H1 (cell line): ENCODE data around the gene NFIC. TPM values are rescaled to one million over a fixed set of nuclear protein-coding genes. Genes with fewer than 3 reads are reported as not detected.

Source experiments
- CTCF ChIA-PET: fragments of 300-600 bp; sonication (Branson Sonifier 250); formaldehyde crosslinking; loops from one replicate; lab custom pipeline; 2021; ENCODE audit not compliant: partially characterized antibody; lab: Charles Lee
- POLR2A ChIA-PET: fragments of 300-600 bp; sonication (Branson Sonifier 250); formaldehyde crosslinking; loops from one replicate; lab custom pipeline; 2021; ENCODE audit warnings: inconsistent platforms; ENCODE audit not compliant: partially characterized antibody; lab: Charles Lee
- DNase-seq, 2 experiments: peaks; one replicate each; pipeline versions ENCODE4 v3.0.0 to v3.0.0-alpha.2; 2010 to 2022; ENCODE audit warnings: low spot score in 2 of 2, low read depth in 1 of 2, mixed read lengths in 1 of 2
- FAIRE-seq: peaks from 2 replicates; lab custom pipeline; 2011; peaks lifted over from hg19 to GRCh38; lab: Jason Lieb, UNC
- H2AFZ ChIP-seq: 2 replicates; pipeline ENCODE4 v1.8.1; 2012; ENCODE audit warnings: low read length, inconsistent platforms
- H2AK5ac ChIP-seq: 2 replicates; pipeline ENCODE4 v1.6.1; 2013; ENCODE audit warnings: low read depth, low read length
- H2BK120ac ChIP-seq: replicated peaks from 2 replicates; pipeline ENCODE3; 2013; ENCODE audit warnings: low read depth, low read length, inconsistent platforms
- H2BK12ac ChIP-seq: 2 replicates; pipeline ENCODE4 v1.6.1; 2013; ENCODE audit warnings: low read depth, low read length
- H2BK15ac ChIP-seq: 2 replicates; pipeline ENCODE4 v1.6.1; 2013; ENCODE audit warnings: low read length
- H2BK20ac ChIP-seq: 2 replicates; pipeline ENCODE4 v1.6.1; 2013; ENCODE audit warnings: low read length
- H2BK5ac ChIP-seq: 2 replicates; pipeline ENCODE4 v1.6.1; 2013; ENCODE audit warnings: low read depth, low read length
- H3K14ac ChIP-seq: 2 replicates; pipeline ENCODE4 v1.6.1; 2013; ENCODE audit warnings: inconsistent platforms; ENCODE audit not compliant: insufficient read length
- H3K18ac ChIP-seq: 2 replicates; pipeline ENCODE4 v1.6.1; 2013; ENCODE audit warnings: low read length; ENCODE audit errors: extremely low read depth
- H3K23ac ChIP-seq: 2 replicates; pipeline ENCODE4 v1.6.1; 2013; ENCODE audit warnings: inconsistent platforms; ENCODE audit not compliant: insufficient read length
- H3K23me2 ChIP-seq: 2 replicates; pipeline ENCODE4 v1.6.1; 2013; ENCODE audit warnings: low read depth, low read length
- H3K27ac ChIP-seq: 2 replicates; pipeline ENCODE4 v1.6.1; 2011; ENCODE audit warnings: low read depth, low read length, inconsistent platforms
- H3K27me3 ChIP-seq, 4 experiments: replicated peaks in 1 of 4; 1 replicate in 1 of 4; 2 replicates in 3 of 4; pipeline versions ENCODE4 v1.6.1 to v1.8.1; 2011 to 2013; ENCODE audit warnings: low read length in 3 of 4, mild to moderate bottlenecking in 3 of 4, inconsistent platforms in 2 of 4, mixed read lengths in 2 of 4, moderate library complexity in 1 of 4; ENCODE audit not compliant: control insufficient read depth in 3 of 4, insufficient read depth in 3 of 4; ENCODE audit errors: extremely low read depth in 1 of 4
- H3K36me3 ChIP-seq, 4 experiments: 2 replicates each; pipeline versions ENCODE4 v1.6.1 to v1.8.1; 2011 to 2013; ENCODE audit warnings: mild to moderate bottlenecking in 4 of 4, low read length in 3 of 4, moderate library complexity in 2 of 4, control low read depth in 1 of 4, inconsistent platforms in 1 of 4; ENCODE audit not compliant: insufficient read depth in 4 of 4, control insufficient read depth in 2 of 4
- H3K4ac ChIP-seq: replicated peaks from 2 replicates; pipeline ENCODE3; 2013; ENCODE audit warnings: low read length, low read depth, mixed read lengths, inconsistent platforms; ENCODE audit not compliant: insufficient read length
- H3K4me1 ChIP-seq, 4 experiments: replicated peaks in 1 of 4; 1 replicate in 1 of 4; 2 replicates in 3 of 4; pipeline versions ENCODE4 v1.6.1 to v1.8.1; 2011 to 2013; ENCODE audit warnings: low read length in 3 of 4, inconsistent platforms in 2 of 4, mixed read lengths in 1 of 4; ENCODE audit not compliant: insufficient read depth in 4 of 4, control insufficient read depth in 3 of 4
- H3K4me2 ChIP-seq, 2 experiments: 2 replicates each; pipeline versions ENCODE4 v1.6.1 to v1.8.1; 2011 to 2013; ENCODE audit warnings: low read depth in 2 of 2, low read length in 2 of 2, control low read depth in 1 of 2, inconsistent platforms in 1 of 2, mild to moderate bottlenecking in 1 of 2; ENCODE audit not compliant: insufficient read depth in 1 of 2
- H3K4me3 ChIP-seq, 4 experiments: fragments of 200-600, 300-600 bp in 1 of 4; sonication (generic), shearing (Covaris generic), sonication (Bioruptor Twin) in 1 of 4; 2 replicates each; pipeline versions ENCODE4 v1.5.1 to v1.8.1; 2011 to 2016; ENCODE audit warnings: low read length in 4 of 4, low read depth in 3 of 4, control low read depth in 2 of 4, inconsistent platforms in 2 of 4, mild to moderate bottlenecking in 2 of 4, mixed read lengths in 1 of 4, moderate library complexity in 1 of 4; ENCODE audit not compliant: insufficient read depth in 2 of 4; ENCODE audit errors: extremely low read depth in 1 of 4
- H3K56ac ChIP-seq: replicated peaks from 2 replicates; pipeline ENCODE3; 2013; ENCODE audit warnings: low read depth, mild to moderate bottlenecking, mixed read lengths, low read length, inconsistent platforms; ENCODE audit not compliant: insufficient read length
- H3K79me1 ChIP-seq: 2 replicates; pipeline ENCODE4 v1.6.1; 2013; ENCODE audit warnings: low read depth, low read length, control low read depth
- H3K79me2 ChIP-seq, 2 experiments: 2 replicates each; pipeline versions ENCODE4 v1.6.1 to v1.8.1; 2012 to 2013; ENCODE audit warnings: low read length in 2 of 2, mild to moderate bottlenecking in 2 of 2, inconsistent platforms in 1 of 2; ENCODE audit not compliant: insufficient read depth in 2 of 2, control insufficient read depth in 1 of 2
- H3K9ac ChIP-seq, 4 experiments: replicated peaks in 1 of 4; 1 replicate in 1 of 4; 2 replicates in 3 of 4; pipeline versions ENCODE4 v1.6.1 to v1.8.1; 2011 to 2013; ENCODE audit warnings: low read depth in 3 of 4, low read length in 3 of 4, control low read depth in 2 of 4, mild to moderate bottlenecking in 2 of 4, moderate library complexity in 2 of 4, inconsistent platforms in 1 of 4; ENCODE audit errors: extremely low read depth in 1 of 4
- H3K9me3 ChIP-seq, 2 experiments: 2 replicates each; pipeline versions ENCODE4 v1.6.1 to v1.8.1; 2012 to 2013; ENCODE audit warnings: mild to moderate bottlenecking in 2 of 2, moderate library complexity in 2 of 2, control low read depth in 1 of 2, inconsistent platforms in 1 of 2, low read depth in 1 of 2, low read length in 1 of 2, mixed read lengths in 1 of 2; ENCODE audit not compliant: insufficient read depth in 2 of 2
- H4K20me1 ChIP-seq, 2 experiments: replicated peaks in 1 of 2; 2 replicates each; pipeline versions ENCODE3 to v1.8.1; 2011 to 2013; ENCODE audit warnings: inconsistent platforms in 2 of 2, low read length in 2 of 2, mild to moderate bottlenecking in 1 of 2; ENCODE audit not compliant: insufficient read depth in 2 of 2, control insufficient read depth in 1 of 2
- H4K5ac ChIP-seq: 2 replicates; pipeline ENCODE4 v1.6.1; 2013; ENCODE audit warnings: low read length, low read depth, mixed read lengths, inconsistent platforms; ENCODE audit not compliant: insufficient read length
- H4K8ac ChIP-seq: 2 replicates; pipeline ENCODE4 v1.8.0; 2013; ENCODE audit warnings: mild to moderate bottlenecking, moderate library complexity, low read length, inconsistent platforms; ENCODE audit not compliant: insufficient read depth; ENCODE audit errors: extremely low read depth
- H4K91ac ChIP-seq: replicated peaks from 2 replicates; pipeline ENCODE3; 2013; ENCODE audit warnings: low read length, mixed read lengths, inconsistent platforms; ENCODE audit not compliant: insufficient read length
- BCL11A ChIP-seq, 2 experiments: IDR thresholded peaks; one replicate each; pipeline ENCODE4 v1.6.1; 2011; ENCODE audit warnings: low read depth in 2 of 2, low read length in 2 of 2, mild to moderate bottlenecking in 2 of 2
- CREB1 ChIP-seq: IDR thresholded peaks from 2 replicates; pipeline ENCODE4 v1.6.1; 2012; ENCODE audit warnings: inconsistent platforms
- CTCF ChIP-seq, 3 experiments: IDR thresholded peaks; 1 replicate in 2 of 3; 2 replicates in 1 of 3; pipeline versions ENCODE4 v1.5.1 to v1.6.1; 2011; ENCODE audit warnings: low read length in 3 of 3, mild to moderate bottlenecking in 3 of 3, inconsistent platforms in 2 of 3, low read depth in 1 of 3, moderate library complexity in 1 of 3; ENCODE audit not compliant: insufficient read depth in 1 of 3; ENCODE audit errors: control extremely low read depth in 1 of 3
- EZH2 ChIP-seq: fragments of 200-600 bp; sonication (generic); IDR thresholded peaks from 2 replicates; pipeline ENCODE4 v1.7.1; 2012; ENCODE audit warnings: low read depth, mild to moderate bottlenecking, moderate library complexity, low read length, inconsistent platforms; ENCODE audit not compliant: severe bottlenecking
- GTF2F1 ChIP-seq: IDR thresholded peaks from 2 replicates; pipeline ENCODE4 v1.6.1; 2012; ENCODE audit warnings: low read depth, low read length, improper control_type of control experiment, borderline replicate concordance
- JUN ChIP-seq: IDR thresholded peaks from 2 replicates; pipeline ENCODE4 v1.6.1; 2011; ENCODE audit warnings: low read depth, mild to moderate bottlenecking, improper control_type of control experiment, low read length
- MAX ChIP-seq: IDR thresholded peaks from 2 replicates; pipeline ENCODE4 v1.6.1; 2012; ENCODE audit warnings: inconsistent platforms
- NANOG ChIP-seq: IDR thresholded peaks from 2 replicates; pipeline ENCODE4 v1.6.1; 2011; ENCODE audit warnings: low read length, low read depth, mild to moderate bottlenecking, inconsistent platforms; ENCODE audit not compliant: insufficient read depth, poor library complexity, severe bottlenecking
- POU5F1 ChIP-seq: IDR thresholded peaks from 2 replicates; pipeline ENCODE4 v1.6.1; 2011; ENCODE audit warnings: low read depth, mild to moderate bottlenecking, low read length, moderate library complexity
- RFX5 ChIP-seq: IDR thresholded peaks from 2 replicates; pipeline ENCODE4 v1.6.1; 2011; ENCODE audit warnings: low read depth, low read length, improper control_type of control experiment, borderline replicate concordance
- SRF ChIP-seq: IDR thresholded peaks from 2 replicates; pipeline ENCODE4 v1.6.1; 2011; ENCODE audit warnings: mild to moderate bottlenecking, low read depth, low read length, moderate library complexity
- WGBS, 2 experiments: shearing (Covaris generic) in 1 of 2; methylation state at CpG; one replicate each; pipeline versions ENCODE4 v1.1.6 to v1.1.7; 2013 to 2015; ENCODE audit warnings: low lambda C conversion rate in 2 of 2, mixed read lengths in 2 of 2, inconsistent platforms in 1 of 2, low coverage in 1 of 2, missing lambda C conversion rate in 1 of 2; ENCODE audit not compliant: insufficient replicate concordance in 2 of 2, insufficient coverage in 1 of 2, insufficient read length in 1 of 2; ENCODE audit errors: extremely low coverage in 1 of 2, missing lambda C conversion rate in 1 of 2; 5-methylcytosine and 5-hydroxymethylcytosine counted together
- polyA plus RNA-seq, 7 experiments: library from polyadenylated mRNA; depleted of rRNA in 3 of 7; stranded (reverse) in 5 of 7; unstranded in 2 of 7; fragments of >200 nt in 5 of 7; fragments of 200-250 nt in 2 of 7; gene quantifications; 1 replicate in 5 of 7; 2 replicates in 1 of 7; 4 replicates in 1 of 7; pipeline versions ENCODE4 v1.2.1 to v1.2.3, GENCODE V29; 2011 to 2013; ENCODE audit warnings: missing spikeins in 2 of 7, mixed read lengths in 2 of 7
- total RNA-seq: library from RNA; stranded (reverse); fragmentation: NEBNext Ultra II Directional; extraction: Animal tissue kit (Norgen Biotek cat#: 25700); gene quantifications from 2 replicates; pipeline ENCODE4 v1.2.1, GENCODE V29; 2021

Gene NFIC
- total and polyA plus RNA-seq, 2 of the 8 experiments (the other 6 are each of a cell fraction or from before 2014, with no cell fraction given): 0.56 to 3.2 TPM

DNA sequence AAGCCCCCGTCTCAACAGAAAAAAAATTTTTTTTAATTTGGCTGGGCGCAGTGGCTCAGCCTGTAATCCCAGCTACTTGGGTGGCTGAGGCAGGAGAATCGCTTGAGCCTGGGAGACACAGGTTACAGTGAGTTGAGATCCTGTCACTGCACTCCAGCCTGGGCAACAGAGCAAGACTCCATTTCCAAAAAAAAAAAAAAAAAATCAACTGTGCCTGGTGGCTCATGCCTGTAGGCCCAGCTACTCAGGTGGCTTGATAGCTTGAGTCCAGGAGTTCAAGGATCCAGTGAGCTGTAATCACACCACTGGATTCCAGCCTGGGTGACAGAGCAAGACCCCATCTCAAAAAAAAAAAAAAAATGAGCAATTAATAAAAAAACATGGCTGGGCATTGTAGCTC, 135.4 kb downstream of the NFIC start:
- Histone ChIP-seq H3K4me2 (no peak overlapping the region), H3K36me3 (peaks cover 0 to under 1% (median under 1%) of the 10 kb centered on the region in 4 experiments; a peak in 3 of 8 replicates), H3K23me2 (peaks cover 15% of the 10 kb centered on the region), H3K9ac (no peak overlapping the region), H3K79me2 (peaks cover 0 to 30% of the 10 kb centered on the region in 2 experiments; a peak in 2 of 4 replicates), H3K9me3 (no peaks in the 10 kb centered on the region), H3K23ac (no peak overlapping the region), H2BK20ac (no peak overlapping the region), H4K20me1 (peaks cover 1 to 4% of the 10 kb centered on the region in 2 experiments), H3K56ac (no peak overlapping the region), H4K5ac (no peak overlapping the region), H4K91ac (no peak overlapping the region), H2BK12ac (no peak overlapping the region), H3K79me1 (peaks cover 6% of the 10 kb centered on the region), H3K4ac (no peak overlapping the region), H3K27me3 (no peaks in the 10 kb centered on the region), H3K14ac (no peak overlapping the region), H3K4me3 (no peak overlapping the region), H4K8ac (peak overlapping the region; percentile 2; the same call in 1 of the 2 replicates), H2AFZ (no peak overlapping the region), H3K4me1 (no peaks in the 10 kb centered on the region; a peak in 3 of 7 replicates), H2BK5ac (no peak overlapping the region), H2AK5ac (0 out of 2 replicates have a peak overlapping the region, but pooled peaks have one; percentile 24), H3K27ac (no peak overlapping the region), H2BK120ac (no peak overlapping the region), H3K18ac (no peak overlapping the region), H2BK15ac (no peak overlapping the region)
- ChIA-PET POLR2A (interaction anchor here (0.6 to 6.1 kb wide), 6 partner anchors 13 to 205 kb away, joined by 3 to 58 read pairs (median 4); partner anchors contain the start of gene SMIM44), CTCF (interaction anchor here (0.6 to 2.2 kb wide), 9 partner anchors 15 to 226 kb away, joined by 3 to 8 read pairs (median 4); no protein-coding TSS in a partner anchor)
- no peak for DNase-seq
- WGBS, 2 experiments: 84% methylated on average over 3 of the region's 3 CpGs; no CpG with 5 or more reads in 1 of the 2 experiments
- no peak for FAIRE-seq
- TF ChIP-seq NANOG (no peak), EZH2 (no peak), MAX (no peak), SRF (no peak), POU5F1 (no peak), CTCF (IDR thresholded peaks at IDR 0.05; ENCODE audit: control extremely low read depth in 1 of 3, insufficient read depth in 1 of 3, low read depth in 1 of 3, low read length in 3 of 3) (no peak), GTF2F1 (no peak), RFX5 (no peak), BCL11A (IDR thresholded peaks at IDR 0.05; ENCODE audit: low read depth in 2 of 2, low read length in 2 of 2) (no peak), CREB1 (no peak), JUN (no peak)
